ENCODE data around the gene VEGFB. TPM values are rescaled to one million over a fixed set of nuclear protein-coding genes. Genes with fewer than 3 reads are reported as not detected.

The VEGFB gene
- total and polyA plus RNA-seq, 2 of the 8 experiments (the other 6 are each of a cell fraction or from before 2014, with no cell fraction given), result 9.3 to 49.6 TPM

DNA sequence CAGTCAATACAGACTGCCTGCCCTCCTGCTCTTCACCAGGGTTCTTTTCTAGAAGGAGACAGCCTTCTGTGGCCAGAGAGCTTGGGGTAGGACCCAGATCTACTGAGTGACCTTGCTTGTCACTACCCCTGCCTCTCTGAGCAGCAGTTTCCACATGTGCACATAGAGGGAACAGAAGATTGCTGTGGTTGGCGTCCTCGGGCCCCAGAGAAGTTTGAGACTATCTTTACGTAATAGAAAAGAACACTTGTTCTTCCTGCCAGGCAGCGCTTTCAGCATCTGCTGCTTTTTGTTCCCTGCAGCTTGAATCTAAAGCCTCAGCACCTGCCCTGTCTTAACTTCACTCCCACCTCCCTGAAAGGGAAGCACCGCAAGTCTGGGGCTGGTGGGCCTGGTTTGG, 4.6 kb downstream of the VEGFB start:
- Histone ChIP-seq H2BK120ac (replicated peaks; ENCODE audit: low read depth, low read length) (no peak overlapping the region), H3K4me2 (ENCODE audit: insufficient read depth in 1 of 2, low read depth in 2 of 2, low read length in 2 of 2) (no peak overlapping the region), H3K18ac (ENCODE audit: extremely low read depth, low read length) (no peak overlapping the region), H3K79me1 (ENCODE audit: low read depth, low read length) (no peaks in the 10 kb centered on the region), H3K9me3 (ENCODE audit: insufficient read depth in 2 of 2, low read depth in 1 of 2, low read length in 1 of 2) (no peaks in the 10 kb centered on the region), H3K23me2 (ENCODE audit: low read depth, low read length) (peaks cover 15% of the 10 kb centered on the region), H3K36me3 (ENCODE audit: control insufficient read depth in 2 of 4, insufficient read depth in 4 of 4, low read length in 3 of 4) (peaks cover 0 to 11% (median 5%) of the 10 kb centered on the region in 4 experiments; a peak in 3 of 8 replicates), H2BK5ac (ENCODE audit: low read depth, low read length) (no peak overlapping the region), H2AK5ac (ENCODE audit: low read depth, low read length) (no peak overlapping the region), H4K20me1 (replicated peaks in 1 of 2; ENCODE audit: control insufficient read depth in 1 of 2, insufficient read depth in 2 of 2, low read length in 2 of 2) (peaks cover 0 to 11% of the 10 kb centered on the region in 2 experiments), H4K8ac (ENCODE audit: extremely low read depth, insufficient read depth, low read length) (no peak overlapping the region), H3K27me3 (replicated peaks in 1 of 4; ENCODE audit: control insufficient read depth in 3 of 4, extremely low read depth in 1 of 4, insufficient read depth in 3 of 4, low read length in 3 of 4) (peaks cover 0 to 3% (median 0%) of the 10 kb centered on the region in 4 experiments; a peak in 2 of 7 replicates), H3K4me3 (ENCODE audit: extremely low read depth in 1 of 4, insufficient read depth in 2 of 4, low read depth in 3 of 4, low read length in 4 of 4) (no peak overlapping the region), H2BK15ac (ENCODE audit: low read length) (no peak overlapping the region), H2BK20ac (ENCODE audit: low read length) (no peak overlapping the region), H3K56ac (replicated peaks; ENCODE audit: insufficient read length, low read depth, low read length) (no peak overlapping the region), H3K9ac (replicated peaks in 1 of 4; ENCODE audit: extremely low read depth in 1 of 4, low read depth in 3 of 4, low read length in 3 of 4) (no peak overlapping the region), H2AFZ (ENCODE audit: low read length) (no peak overlapping the region), H3K79me2 (ENCODE audit: control insufficient read depth in 1 of 2, insufficient read depth in 2 of 2, low read length in 2 of 2) (peaks cover 0 to 5% of the 10 kb centered on the region in 2 experiments; a peak in 1 of 4 replicates), H4K91ac (replicated peaks; ENCODE audit: insufficient read length, low read length) (no peak overlapping the region), H3K27ac (ENCODE audit: low read depth, low read length) (no peak overlapping the region), H2BK12ac (ENCODE audit: low read depth, low read length) (no peak overlapping the region), H3K14ac (ENCODE audit: insufficient read length) (no peak overlapping the region), H3K23ac (ENCODE audit: insufficient read length) (no peak overlapping the region), H3K4ac (replicated peaks; ENCODE audit: insufficient read length, low read depth, low read length) (no peak overlapping the region), H4K5ac (ENCODE audit: insufficient read length, low read depth, low read length) (no peak overlapping the region), H3K4me1 (replicated peaks in 1 of 4; ENCODE audit: control insufficient read depth in 3 of 4, insufficient read depth in 4 of 4, low read length in 3 of 4) (peaks cover 0 to 16% (median 8%) of the 10 kb centered on the region in 4 experiments; a peak in 6 of 7 replicates)
- ChIA-PET CTCF (ENCODE audit: partially characterized antibody) (interaction anchor here (0.7 to 4.5 kb wide), 4 partner anchors 13 to 64 kb away, joined by 3 to 26 read pairs (median 4); partner anchors contain the start of gene PLCB3), POLR2A (ENCODE audit: partially characterized antibody) (interaction anchor here (0.6 to 11.9 kb wide), 8 partner anchors 8 to 78 kb away, joined by 3 to 190 read pairs (median 4); partner anchors contain the start of genes FKBP2, NUDT22, PLCB3 and PPP1R14B)
- DNase-seq (ENCODE audit: low read depth in 1 of 2, low spot score in 2 of 2) (no peak), FAIRE-seq (no peak)
- TF ChIP-seq JUND (IDR thresholded peaks at IDR 0.05; ENCODE audit: low read length) (no peak), FOSL1 (IDR thresholded peaks at IDR 0.05; ENCODE audit: insufficient read depth, low read depth, low read length) (no peak), HDAC6 (IDR thresholded peaks at IDR 0.05; ENCODE audit: low read depth, low read length) (no peak), ASH2L (IDR thresholded peaks at IDR 0.05; ENCODE audit: low read length) (no peak)
- TF ChIP-seq, protein P1, sequence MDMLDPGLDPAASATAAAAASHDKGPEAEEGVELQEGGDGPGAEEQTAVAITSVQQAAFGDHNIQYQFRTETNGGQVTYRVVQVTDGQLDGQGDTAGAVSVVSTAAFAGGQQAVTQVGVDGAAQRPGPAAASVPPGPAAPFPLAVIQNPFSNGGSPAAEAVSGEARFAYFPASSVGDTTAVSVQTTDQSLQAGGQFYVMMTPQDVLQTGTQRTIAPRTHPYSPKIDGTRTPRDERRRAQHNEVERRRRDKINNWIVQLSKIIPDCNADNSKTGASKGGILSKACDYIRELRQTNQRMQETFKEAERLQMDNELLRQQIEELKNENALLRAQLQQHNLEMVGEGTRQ (IDR thresholded peaks at IDR 0.05; ENCODE audit: low read length), result no peak
- WGBS, 2 experiments (ENCODE audit: extremely low coverage in 1 of 2, insufficient coverage in 1 of 2, insufficient read length in 1 of 2, insufficient replicate concordance in 2 of 2, low coverage in 1 of 2, low lambda C conversion rate in 2 of 2, missing lambda C conversion rate in 1 of 2), result 84% methylated on average over 5 of the region's 5 CpGs; no CpG with 5 or more reads in 1 of the 2 experiments

Data from H1 (cell line).